AG04450 (cell line): ENCODE results near the gene GRB2. TPM values are rescaled to one million over a fixed set of nuclear protein-coding genes. Genes with fewer than 3 reads are reported as not detected.

Experiments used
- CTCF ChIA-PET: fragments of 300-600, 350-600 bp; formaldehyde crosslinking; extraction: SDS; loops from one replicate; lab custom pipeline; 2022; ENCODE audit warnings: antibody characterized with exemption, inconsistent platforms; lab: Charles Lee
- POLR2A ChIA-PET: fragments of 350-600 bp; formaldehyde crosslinking; extraction: SDS; loops from one replicate; lab custom pipeline; 2021; ENCODE audit warnings: antibody characterized with exemption, inconsistent platforms; lab: Yijun Ruan, JAX
- DNase-seq: peaks from one replicate; pipeline ENCODE4 v3.0.0-alpha.2; 2011; ENCODE audit warnings: low read depth, low spot score
- H3K27ac ChIP-seq: one replicate; pipeline ENCODE4 v1.5.1; 2012; ENCODE audit warnings: low read depth, low read length, control low read depth
- H3K27me3 ChIP-seq: one replicate; pipeline ENCODE4 v1.6.0; 2012; ENCODE audit warnings: low read length; ENCODE audit not compliant: control insufficient read depth, insufficient read depth
- H3K4me3 ChIP-seq: 2 replicates; pipeline ENCODE4 v1.5.1; 2011; ENCODE audit warnings: mild to moderate bottlenecking, low read depth, low read length, control low read depth
- H3K9me3 ChIP-seq: 2 replicates; pipeline ENCODE4 v1.5.1; 2012; ENCODE audit warnings: low read length; ENCODE audit not compliant: control insufficient read depth, insufficient read depth
- CTCF ChIP-seq: IDR thresholded peaks from 2 replicates; pipeline ENCODE4 v1.5.1; 2011; ENCODE audit warnings: low read depth, low read length, control low read depth, inconsistent platforms
- polyA plus RNA-seq: library from polyadenylated mRNA; depleted of rRNA; stranded (reverse); fragments of >200 nt; gene quantifications from 2 replicates; pipeline ENCODE4 v1.2.3, GENCODE V29; 2011

The GRB2 gene
- polyA plus RNA-seq, 1 experiment = 63.8 TPM

GRCh38 chr17:75319904-75320691 lies 85.4 kb downstream of the GRB2 start:
- TF ChIP-seq CTCF = no peak
- H3K27ac ChIP-seq = peak overlapping the region; percentile 11

GRCh38 chr17:75318615-75319222 lies 86.8 kb downstream of the GRB2 start:
- Histone ChIP-seq H3K4me3 (no peak overlapping the region), H3K9me3 (no peaks in the 10 kb centered on the region), H3K27me3 (no peaks in the 10 kb centered on the region), H3K27ac (no peak overlapping the region)
- CTCF ChIA-PET = interaction anchor here (0.6 to 1.4 kb wide), 2 partner anchors 48 to 52 kb away, joined by 3 to 8 read pairs; partner anchors contain the start of gene MIF4GD
- TF ChIP-seq CTCF = no peak
- no peak for DNase-seq
- POLR2A ChIA-PET = interaction anchor here (0.6 kb wide), 1 partner anchor 61 kb away, joined by 3 read pairs; no protein-coding TSS in a partner anchor

More at GRCh38 chr17:75319904-75320691, 85.4 kb downstream of the GRB2 start:
- H3K27me3 ChIP-seq = no peaks in the 10 kb centered on the region
- ChIA-PET CTCF (interaction anchor here (0.6 to 4.0 kb wide), 4 partner anchors 10 to 95 kb away, joined by 3 to 64 read pairs (median 4); partner anchors contain the start of gene MIF4GD), POLR2A (interaction anchor here (0.5 kb wide), 1 partner anchor 18 kb away, joined by 4 read pairs; no protein-coding TSS in a partner anchor)
- H3K9me3 ChIP-seq = no peaks in the 10 kb centered on the region
- H3K4me3 ChIP-seq = no peak overlapping the region
- peak; percentile 16 for DNase-seq

GRCh38 chr17:75318211-75318610 lies 87.3 kb downstream of the GRB2 start:
- Histone ChIP-seq H3K9me3 (no peaks in the 10 kb centered on the region), H3K27ac (no peak overlapping the region), H3K27me3 (no peaks in the 10 kb centered on the region), H3K4me3 (no peak overlapping the region)
- no peak for TF ChIP-seq CTCF
- ChIA-PET CTCF (no interaction called here), POLR2A (no interaction called here)
- DNase-seq = no peak

- H3K4me3 ChIP-seq = no peak overlapping the region
- no peak for DNase-seq
- H3K9me3 ChIP-seq = no peaks in the 10 kb centered on the region
- TF ChIP-seq CTCF = no peak
- ChIA-PET CTCF (no interaction called here), POLR2A (interaction anchor here (0.6 kb wide), 1 partner anchor 51 kb away, joined by 3 read pairs; no protein-coding TSS in a partner anchor)
- no peak overlapping the region for H3K27ac ChIP-seq
- no peaks in the 10 kb centered on the region for H3K27me3 ChIP-seq
Measured at GRCh38 chr17:75317671-75318070, 87.8 kb downstream of the GRB2 start.
